Mucosa of rectum (tissue), 2 donors: Measurements from ENCODE around the gene PBX2.
"Not testable (repeated sequence)": the region's sequence is repeated elsewhere in the genome, so short reads cannot be mapped to it uniquely, and the experiment has no call there.

ENCODE experiments used
- H3K27ac ChIP-seq, 2 donors: one replicate each; pipeline ENCODE4 v1.7.0; 2013; ENCODE audit warnings: inconsistent platforms in 2 of 2, low read depth in 2 of 2, low read length in 2 of 2
- H3K27me3 ChIP-seq, 2 donors: one replicate each; pipeline ENCODE4 v1.7.0; 2013; ENCODE audit warnings: low read length in 2 of 2; ENCODE audit not compliant: control insufficient read depth in 2 of 2, insufficient read depth in 2 of 2
- H3K36me3 ChIP-seq, 2 donors: one replicate each; pipeline ENCODE4 v1.7.0; 2013; ENCODE audit warnings: low read length in 2 of 2; ENCODE audit not compliant: control insufficient read depth in 2 of 2, insufficient read depth in 2 of 2
- H3K4me1 ChIP-seq, 2 donors: one replicate each; pipeline ENCODE4 v1.7.0; 2013; ENCODE audit warnings: low read length in 2 of 2, mild to moderate bottlenecking in 1 of 2; ENCODE audit not compliant: control insufficient read depth in 2 of 2, insufficient read depth in 2 of 2
- H3K4me3 ChIP-seq, 2 donors: one replicate each; pipeline ENCODE4 v1.7.0; 2013; ENCODE audit warnings: low read length in 2 of 2
- H3K9ac ChIP-seq, 2 donors: one replicate each; pipeline ENCODE4 v1.7.0; 2013; ENCODE audit warnings: low read length in 2 of 2, low read depth in 1 of 2, mild to moderate bottlenecking in 1 of 2
- H3K9me3 ChIP-seq, 2 donors: one replicate each; pipeline ENCODE4 v1.7.0; 2013; ENCODE audit warnings: low read length in 2 of 2; ENCODE audit not compliant: control insufficient read depth in 2 of 2
- donor health status: healthy.
- donor health status: Normal muscosa, but diverticular disease.

PBX2 gene

DNA sequence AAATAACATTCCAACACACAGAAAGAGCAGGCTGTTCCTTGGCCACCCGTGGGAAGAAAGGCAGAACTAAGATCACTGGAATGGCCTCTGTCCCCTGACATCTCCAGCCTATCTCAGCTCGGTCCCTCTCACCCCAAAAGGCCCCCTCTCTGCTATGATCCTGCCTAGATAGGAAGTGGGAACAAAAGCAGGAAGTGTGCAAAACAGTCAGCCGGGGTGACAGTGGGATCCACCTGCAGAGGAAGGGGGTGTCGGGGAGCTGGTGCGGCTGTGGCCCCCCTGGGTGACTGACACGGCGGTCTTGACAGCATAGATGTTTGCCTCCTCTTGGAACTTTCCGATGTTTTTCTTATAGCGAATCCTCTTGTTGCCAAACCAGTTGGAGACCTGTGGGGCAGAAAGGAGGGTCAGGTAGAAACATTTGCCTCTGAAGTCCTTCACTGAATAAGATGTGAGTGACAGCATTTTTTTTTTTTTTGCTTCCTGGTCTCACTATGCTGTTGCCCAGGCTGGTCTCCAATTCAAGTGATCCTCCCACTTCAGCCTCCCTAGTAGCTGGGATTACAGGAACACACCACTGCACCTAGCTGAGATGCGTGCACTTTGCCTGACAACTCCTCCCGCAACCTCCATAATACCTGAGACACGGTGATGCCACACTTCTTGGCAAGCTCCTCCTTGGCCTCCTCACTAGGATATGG is 2.8 kb downstream of the PBX2 start:
- H3K27ac ChIP-seq = peak overlapping the region in 1 of 2 donors; percentile 43
- H3K4me3 ChIP-seq = no peak overlapping the region
- no peaks in the 10 kb centered on the region for H3K27me3 ChIP-seq
- H3K4me1 ChIP-seq = peaks cover 27 to 28% of the 10 kb centered on the region in 2 donors
- peaks cover 12 to 34% of the 10 kb centered on the region in 2 donors for H3K36me3 ChIP-seq
- no peak overlapping the region for H3K9ac ChIP-seq
- H3K9me3 ChIP-seq = no peaks in the 10 kb centered on the region

DNA sequence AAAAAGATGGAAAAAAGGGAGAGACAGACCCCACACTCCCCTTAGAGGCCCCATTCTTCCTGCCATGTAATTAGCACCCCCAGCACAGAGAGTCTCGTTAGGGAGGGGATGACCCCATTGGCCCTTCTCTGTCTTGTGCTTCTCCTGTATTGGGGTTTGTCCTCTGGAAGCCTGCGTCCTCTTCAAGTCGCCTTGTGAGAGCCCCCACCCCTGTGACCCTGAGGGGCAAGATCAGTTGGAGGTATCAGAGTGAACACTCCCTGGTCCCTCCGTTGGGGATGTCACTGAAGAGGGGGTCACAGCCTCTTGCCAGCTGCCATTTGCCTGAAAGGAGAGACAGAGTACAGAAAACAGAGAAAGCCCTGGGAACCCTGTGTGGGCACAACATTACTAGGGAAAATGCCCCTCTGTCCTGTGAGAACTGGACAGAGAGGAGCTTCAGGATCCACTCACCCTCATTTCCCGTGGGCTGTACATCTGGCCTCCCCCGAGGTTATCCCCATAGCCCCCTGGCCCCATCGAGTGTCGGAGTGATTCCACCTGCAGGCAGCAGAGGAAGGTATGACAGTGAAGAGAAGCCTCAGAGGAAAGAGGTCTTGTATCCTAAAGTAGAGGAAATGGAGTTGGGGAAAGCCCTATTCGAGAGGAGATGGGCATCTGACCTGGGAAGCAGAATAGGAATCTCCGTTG is 3.7 kb downstream of the PBX2 start:
- Histone ChIP-seq H3K36me3 (peaks cover 15 to 36% of the 10 kb centered on the region in 2 donors), H3K4me1 (peaks cover 23 to 25% of the 10 kb centered on the region in 2 donors), H3K27ac (peak overlapping the region; percentile 36 to 43)
- not testable (repeated sequence) for H3K9ac ChIP-seq, H3K27me3 ChIP-seq, H3K4me3 ChIP-seq, H3K9me3 ChIP-seq

DNA sequence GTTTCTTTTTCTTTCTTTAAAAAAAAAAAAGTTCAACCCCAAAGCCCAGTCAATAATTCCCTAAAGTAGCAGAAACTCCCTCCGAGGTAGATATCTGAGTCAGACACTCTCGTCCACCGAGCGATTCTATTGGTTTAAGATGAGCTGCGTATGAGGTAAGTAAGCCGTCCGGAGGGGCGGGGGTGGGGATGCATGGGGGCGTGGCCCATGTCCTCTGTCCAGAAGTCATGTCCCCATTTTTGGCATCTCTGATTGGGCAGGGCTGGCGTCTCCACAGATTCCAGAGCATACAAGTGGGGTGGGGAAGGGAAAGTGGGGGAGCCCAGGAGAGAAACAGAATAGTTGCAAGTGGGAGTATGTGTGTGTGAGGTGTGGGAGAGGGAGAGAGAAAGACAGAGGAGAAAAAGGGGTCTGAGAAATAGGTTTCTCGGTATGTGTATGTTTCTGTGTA is 4.3 kb downstream of the PBX2 start:
- H3K9ac ChIP-seq, H3K9me3 ChIP-seq, H3K4me3 ChIP-seq, H3K27me3 ChIP-seq: not testable (repeated sequence)
- peaks cover 19 to 42% of the 10 kb centered on the region in 2 donors for H3K36me3 ChIP-seq
- peak overlapping the region; percentile 36 to 43 for H3K27ac ChIP-seq
- H3K4me1 ChIP-seq = peaks cover 17 to 23% of the 10 kb centered on the region in 2 donors

DNA sequence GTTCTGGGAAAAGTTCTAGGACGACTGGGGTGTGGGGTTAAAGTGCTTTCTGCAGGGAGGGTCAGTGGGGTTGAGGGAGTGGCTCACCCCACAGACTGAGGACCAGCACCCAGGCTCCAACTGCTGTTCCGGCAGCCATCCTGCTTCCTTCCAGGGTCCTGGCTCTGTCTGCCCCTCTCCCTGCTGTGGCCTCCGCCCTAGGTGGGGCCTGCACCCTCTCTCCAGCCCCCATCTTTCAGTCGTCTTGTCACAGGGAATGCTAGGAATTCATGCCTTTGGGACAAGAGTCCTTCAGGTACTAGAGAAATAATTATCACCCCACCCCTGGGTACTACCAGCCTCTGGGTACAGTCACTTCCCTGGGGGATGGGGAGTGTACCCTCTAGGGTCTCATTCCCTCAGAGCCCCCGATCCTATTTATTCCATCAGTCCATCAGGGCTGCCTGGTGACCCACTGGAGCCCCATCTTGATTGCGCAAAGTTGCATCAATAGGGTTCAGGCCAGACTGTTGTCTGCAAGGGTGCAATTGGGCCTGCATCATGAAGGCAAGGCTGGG is 5.8 kb downstream of the PBX2 start, which contains the start of gene AGER:
TSS of gene AGER (minus strand) at position 170 of the 557 bp plus-strand sequence. CDS start at position 139, 31 bp downstream.
- H3K9ac ChIP-seq = no peak within 1 kb of the TSS
- peaks cover 16 to 25% of the 10 kb centered on the region in 2 donors for H3K4me1 ChIP-seq
- peaks cover 19 to 46% of the 10 kb centered on the region in 2 donors for H3K36me3 ChIP-seq
- H3K27me3 ChIP-seq = no peaks in the 10 kb centered on the region
- H3K9me3 ChIP-seq = no peaks in the 10 kb centered on the region
- H3K27ac ChIP-seq = peak within 1 kb of the TSS in 1 of 2 donors; percentile 12
- no peak within 1 kb of the TSS for H3K4me3 ChIP-seq

DNA sequence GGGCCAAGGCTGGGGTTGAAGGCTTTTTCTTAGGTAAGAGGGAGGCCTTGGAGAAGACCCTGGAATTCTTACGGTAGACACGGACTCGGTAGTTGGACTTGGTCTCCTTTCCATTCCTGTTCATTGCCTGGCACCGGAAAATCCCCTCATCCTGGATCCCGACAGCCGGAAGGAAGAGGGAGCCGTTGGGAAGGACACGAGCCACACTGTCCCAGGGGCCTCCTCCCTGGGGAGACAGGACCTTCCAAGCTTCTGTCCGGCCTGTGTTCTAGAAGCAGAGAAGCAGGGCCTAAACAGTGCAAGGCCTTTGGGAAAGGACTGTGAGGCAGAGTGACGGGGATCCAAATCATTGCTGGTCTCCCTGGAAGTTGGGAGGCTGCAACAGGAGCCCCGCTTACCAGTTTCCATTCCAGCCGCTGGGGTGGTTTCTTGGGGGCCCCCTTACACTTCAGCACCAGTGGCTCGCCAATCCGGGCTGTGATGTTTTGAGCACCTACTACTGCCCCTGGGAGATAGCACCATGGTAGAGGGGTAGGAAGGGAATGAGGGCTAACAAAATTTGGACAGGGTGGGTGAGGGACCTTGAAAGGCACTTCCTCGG is 6.4 kb downstream of the PBX2 start:
- Histone ChIP-seq H3K36me3 (peaks cover 19 to 46% of the 10 kb centered on the region in 2 donors), H3K4me1 (peaks cover 16 to 24% of the 10 kb centered on the region in 2 donors), H3K4me3 (no peak overlapping the region), H3K9ac (no peak overlapping the region), H3K27ac (no peak overlapping the region), H3K9me3 (no peaks in the 10 kb centered on the region), H3K27me3 (no peaks in the 10 kb centered on the region)

DNA sequence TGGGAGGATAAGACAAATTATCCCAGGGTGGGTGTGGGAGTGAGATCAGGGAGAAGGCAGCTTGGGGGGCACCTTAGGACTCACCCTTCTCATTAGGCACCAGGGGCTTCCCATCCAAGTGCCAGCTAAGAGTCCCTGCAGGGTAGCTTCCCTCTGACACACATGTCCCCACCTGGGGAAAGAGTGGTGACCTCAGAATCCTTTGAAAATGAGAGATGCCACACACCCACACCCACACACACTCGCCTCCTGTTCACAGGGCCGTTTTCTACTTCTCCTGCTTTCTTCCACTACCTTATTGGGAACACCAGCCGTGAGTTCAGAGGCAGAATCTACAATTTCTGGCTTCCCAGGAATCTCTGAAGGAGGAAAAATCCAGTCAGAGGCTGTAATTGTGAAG is 7.0 kb downstream of the PBX2 start:
- Histone ChIP-seq H3K36me3 (peaks cover 19 to 46% of the 10 kb centered on the region in 2 donors), H3K27ac (no peak overlapping the region), H3K9ac (no peak overlapping the region), H3K4me1 (peaks cover 15 to 22% of the 10 kb centered on the region in 2 donors), H3K9me3 (no peaks in the 10 kb centered on the region), H3K27me3 (no peaks in the 10 kb centered on the region), H3K4me3 (no peak overlapping the region)

DNA sequence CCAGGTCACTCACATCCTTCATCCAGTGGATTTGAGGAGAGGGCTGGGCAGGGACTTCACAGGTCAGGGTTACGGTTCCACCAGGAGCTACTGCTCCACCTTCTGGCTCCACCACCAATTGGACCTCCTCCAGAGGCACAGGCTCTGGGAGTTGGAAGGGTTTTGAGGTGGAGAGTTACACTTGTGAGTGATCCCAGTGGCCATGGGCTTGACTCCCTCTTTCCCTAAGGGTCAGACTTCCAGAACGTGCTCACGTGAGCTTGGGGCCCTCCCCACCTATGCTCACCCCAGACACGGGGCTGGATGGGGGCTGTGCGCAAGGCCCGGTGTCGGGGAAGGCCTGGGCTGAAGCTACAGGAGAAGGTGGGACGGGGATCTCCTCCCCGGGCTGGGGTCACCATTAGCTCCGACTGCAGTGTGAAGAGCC is 7.4 kb downstream of the PBX2 start:
- Histone ChIP-seq H3K4me1 (peaks cover 14 to 22% of the 10 kb centered on the region in 2 donors), H3K27me3 (no peaks in the 10 kb centered on the region), H3K36me3 (peaks cover 19 to 43% of the 10 kb centered on the region in 2 donors), H3K27ac (no peak overlapping the region), H3K9ac (no peak overlapping the region), H3K4me3 (no peak overlapping the region), H3K9me3 (no peaks in the 10 kb centered on the region)

DNA sequence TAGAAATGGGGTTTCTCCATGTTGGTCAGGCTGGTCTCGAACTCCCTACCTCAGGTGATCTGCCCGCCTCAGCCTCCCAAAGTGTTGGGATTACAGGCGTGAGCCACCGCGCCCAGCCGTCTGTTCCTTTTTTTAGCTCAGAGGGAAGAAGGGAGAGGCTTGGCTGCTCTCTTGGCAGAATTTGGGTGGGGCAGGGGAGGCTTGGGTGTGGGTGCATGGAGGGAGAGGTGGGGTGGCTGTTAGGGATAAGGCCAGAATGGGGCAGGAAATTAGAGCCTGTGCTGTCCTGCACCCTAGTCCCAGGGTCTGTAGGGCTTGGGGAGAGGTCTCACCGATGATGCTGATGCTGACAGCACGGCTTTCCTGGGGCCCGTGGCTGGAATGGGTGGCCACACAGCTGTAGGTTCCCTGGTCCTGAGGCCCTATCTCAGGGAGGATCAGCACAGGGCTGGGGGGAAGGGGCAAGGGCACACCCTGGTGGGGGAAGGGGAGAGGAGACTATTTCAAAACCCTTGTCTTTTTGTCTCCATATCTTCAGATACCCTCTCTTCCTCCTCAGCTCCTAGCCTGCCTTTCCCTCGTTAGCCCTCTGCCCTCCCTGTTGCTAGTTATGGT is 8.0 kb downstream of the PBX2 start:
- H3K36me3 ChIP-seq = peaks cover 19 to 38% of the 10 kb centered on the region in 2 donors
- no peaks in the 10 kb centered on the region for H3K27me3 ChIP-seq
- H3K9me3 ChIP-seq = no peaks in the 10 kb centered on the region
- H3K9ac ChIP-seq = no peak overlapping the region
- no peak overlapping the region for H3K4me3 ChIP-seq
- peaks cover 15 to 27% of the 10 kb centered on the region in 2 donors for H3K4me1 ChIP-seq
- H3K27ac ChIP-seq = no peak overlapping the region

DNA sequence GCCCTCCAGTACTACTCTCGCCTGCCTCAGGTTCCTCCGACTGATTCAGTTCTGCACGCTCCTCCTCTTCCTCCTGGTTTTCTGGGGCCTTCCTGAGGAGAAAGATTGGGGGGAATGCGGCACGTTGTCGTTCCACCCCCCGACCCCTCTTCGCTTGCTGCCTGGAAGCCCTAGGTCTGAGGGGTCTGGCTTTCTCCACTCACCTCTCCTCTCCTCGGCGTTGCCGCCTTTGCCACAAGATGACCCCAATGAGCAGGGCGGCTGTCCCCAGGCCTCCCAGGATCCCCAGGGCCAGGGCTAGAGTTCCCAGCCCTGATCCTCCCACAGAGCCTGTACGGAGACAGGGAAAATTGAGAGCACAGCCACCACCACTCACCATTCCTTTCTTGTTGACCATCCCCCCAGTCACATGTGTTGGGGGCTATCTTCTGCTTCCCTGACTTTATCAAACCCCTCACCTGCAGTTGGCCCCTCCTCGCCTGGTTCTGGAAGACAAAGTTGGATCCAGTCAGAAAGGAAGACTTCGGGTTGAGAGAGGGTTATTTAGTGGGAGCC is 8.8 kb downstream of the PBX2 start:
- H3K4me1 ChIP-seq = peaks cover 19 to 35% of the 10 kb centered on the region in 2 donors
- H3K36me3 ChIP-seq = peaks cover 15 to 30% of the 10 kb centered on the region in 2 donors
- H3K27me3 ChIP-seq = no peaks in the 10 kb centered on the region
- H3K4me3 ChIP-seq = no peak overlapping the region
- H3K9me3 ChIP-seq = no peaks in the 10 kb centered on the region
- no peak overlapping the region for H3K27ac ChIP-seq
- no peak overlapping the region for H3K9ac ChIP-seq
